Suppressor macrophage treated with lipopolysaccharide for 4 hours (primary cell): Measurements from ENCODE around the gene GALNTL6.

Source experiments
- DNase-seq: peaks from one replicate; pipeline ENCODE4 v3.0.0-alpha.2; 2020

Gene GALNTL6

GRCh38 chr4:172127168-172127567 lies 314.0 kb downstream of the GALNTL6 start:
- DNase-seq, result no peak

- no peak for DNase-seq
Observed at GRCh38 chr4:172129593-172129992, 316.4 kb downstream of the GALNTL6 start.

- no peak for DNase-seq
Observed at GRCh38 chr4:172134521-172134920, 321.3 kb downstream of the GALNTL6 start.

GRCh38 chr4:172141025-172141424 lies 327.8 kb downstream of the GALNTL6 start:
- DNase-seq, result no peak

GRCh38 chr4:172142281-172142741 lies 329.1 kb downstream of the GALNTL6 start:
- DNase-seq, result no peak

- no peak for DNase-seq
Observed at GRCh38 chr4:172143605-172144314, 330.6 kb downstream of the GALNTL6 start.

DNA sequence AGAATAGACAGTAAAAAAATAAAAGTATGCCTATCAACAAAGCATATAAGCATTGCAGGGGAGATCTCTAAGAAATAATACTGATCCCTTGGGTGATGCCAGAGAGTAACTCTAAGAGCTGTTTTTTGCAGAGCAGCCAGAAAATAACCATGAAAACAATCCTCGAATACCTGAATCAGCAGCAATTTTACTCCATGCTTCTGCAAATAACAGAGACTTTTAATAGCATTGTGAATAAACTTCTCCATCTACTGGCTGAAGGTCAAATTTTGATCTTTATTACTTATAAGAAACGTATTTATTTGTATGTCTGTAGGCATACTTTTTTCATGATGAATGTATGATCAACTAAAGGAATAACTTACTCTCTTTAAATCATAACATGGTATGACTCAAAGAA lies 334.5 kb downstream of the GALNTL6 start:
- DNase-seq, result no peak

GRCh38 chr4:172149329-172149728 lies 336.1 kb downstream of the GALNTL6 start:
- DNase-seq, result no peak

GRCh38 chr4:172152284-172152683 lies 339.1 kb downstream of the GALNTL6 start:
- no peak for DNase-seq

DNA sequence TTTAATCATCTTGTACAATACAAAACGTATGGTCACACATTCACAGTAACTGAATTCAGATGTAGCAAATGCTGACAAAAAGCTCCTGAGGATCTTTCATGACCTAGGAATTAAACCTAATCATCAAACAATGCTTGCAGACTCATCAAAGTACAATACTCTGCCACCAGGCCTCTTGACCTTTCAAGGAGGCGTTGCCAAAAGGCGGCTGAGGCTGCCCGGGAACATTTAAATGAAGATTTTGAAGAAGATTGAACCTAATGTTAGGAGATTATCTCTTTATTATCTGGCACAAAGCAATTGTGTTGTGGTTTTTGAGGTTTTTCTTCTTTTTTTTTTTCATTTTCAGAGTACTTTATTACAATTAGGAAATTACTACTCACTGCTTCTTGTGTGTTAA lies 340.5 kb downstream of the GALNTL6 start:
- DNase-seq, result no peak

DNA sequence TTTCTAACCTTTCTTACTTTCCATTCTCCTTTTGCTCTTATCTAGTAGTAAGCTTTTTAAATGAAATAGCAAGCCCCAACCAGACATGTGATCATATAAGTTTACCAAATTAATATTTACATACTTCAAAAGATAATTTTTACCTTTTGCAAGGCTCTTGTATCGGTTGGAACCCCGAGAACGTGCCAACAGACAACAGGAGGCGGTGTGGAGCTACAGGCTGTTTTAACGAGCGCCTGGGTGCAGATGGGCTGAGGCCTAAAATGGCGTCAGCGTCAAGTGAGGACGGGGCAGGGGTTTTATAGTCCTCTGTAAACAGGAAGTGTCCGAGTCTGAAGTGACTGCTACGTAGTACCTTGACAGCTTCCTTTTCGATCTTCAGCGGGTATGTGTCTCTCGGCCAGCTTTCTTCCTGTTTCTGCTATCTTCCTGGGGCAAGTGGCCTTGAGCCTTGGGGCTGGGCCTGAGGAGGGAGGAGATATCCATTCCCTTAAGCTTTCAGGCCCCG lies 342.7 kb downstream of the GALNTL6 start:
- DNase-seq, result no peak

- DNase-seq, result no peak
Observed at GRCh38 chr4:172157946-172158345, 344.7 kb downstream of the GALNTL6 start.

DNA sequence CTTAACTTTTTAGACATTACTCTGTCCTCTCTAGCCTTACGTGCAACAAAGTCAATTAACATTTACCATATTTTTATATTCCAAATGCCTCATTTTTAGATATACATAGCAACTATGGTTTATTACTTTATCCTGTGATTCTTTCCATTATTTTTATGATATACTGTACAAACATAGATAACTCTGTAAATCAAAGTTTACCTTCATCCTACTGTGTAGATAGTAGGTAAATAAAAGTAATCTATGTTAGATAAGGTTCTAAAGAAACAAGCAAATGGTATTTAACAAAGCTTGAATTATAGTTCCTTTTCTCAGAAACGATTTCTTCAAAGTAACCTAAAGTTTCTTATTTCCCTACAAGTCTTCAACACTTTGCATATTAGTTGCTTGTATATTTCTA lies 350.0 kb downstream of the GALNTL6 start:
- DNase-seq, result no peak

DNA sequence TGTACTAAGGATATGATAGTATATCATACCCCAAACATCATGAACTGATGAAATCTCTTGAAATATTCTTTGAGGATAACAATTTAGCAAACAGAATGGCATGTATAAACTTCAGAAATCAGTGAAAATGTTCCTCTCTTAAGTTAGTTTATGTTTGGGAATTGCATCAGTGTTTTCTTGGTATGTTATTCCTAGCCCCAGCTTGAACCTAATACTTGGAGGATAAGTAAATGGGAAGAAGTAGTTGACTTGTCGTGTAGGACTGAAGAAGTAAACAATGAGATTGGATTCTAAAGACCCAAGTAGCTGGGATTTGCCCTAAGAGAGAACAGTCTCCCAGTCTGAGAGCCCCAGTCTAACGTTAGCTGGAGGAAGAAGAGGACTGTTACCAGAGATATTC lies 355.7 kb downstream of the GALNTL6 start:
- no peak for DNase-seq

DNA sequence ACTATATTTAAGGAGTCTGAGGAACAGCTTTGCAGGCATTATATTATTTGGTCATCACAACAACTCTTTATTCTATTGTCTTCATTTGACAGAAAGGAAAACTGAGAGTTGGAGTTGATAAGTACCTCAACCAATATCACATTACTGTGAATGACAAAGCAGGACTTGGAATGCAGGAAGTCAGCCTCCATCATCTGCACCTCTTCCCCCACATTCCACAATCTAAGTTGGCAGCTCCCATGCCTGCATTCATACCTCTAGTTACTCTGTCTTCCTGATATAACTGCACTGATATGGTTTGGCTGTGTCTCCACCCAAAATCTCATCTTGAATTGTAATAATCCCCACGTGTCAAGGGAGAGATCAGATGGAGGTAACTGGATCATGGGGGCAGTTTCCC lies 356.7 kb downstream of the GALNTL6 start:
- DNase-seq, result no peak

DNA sequence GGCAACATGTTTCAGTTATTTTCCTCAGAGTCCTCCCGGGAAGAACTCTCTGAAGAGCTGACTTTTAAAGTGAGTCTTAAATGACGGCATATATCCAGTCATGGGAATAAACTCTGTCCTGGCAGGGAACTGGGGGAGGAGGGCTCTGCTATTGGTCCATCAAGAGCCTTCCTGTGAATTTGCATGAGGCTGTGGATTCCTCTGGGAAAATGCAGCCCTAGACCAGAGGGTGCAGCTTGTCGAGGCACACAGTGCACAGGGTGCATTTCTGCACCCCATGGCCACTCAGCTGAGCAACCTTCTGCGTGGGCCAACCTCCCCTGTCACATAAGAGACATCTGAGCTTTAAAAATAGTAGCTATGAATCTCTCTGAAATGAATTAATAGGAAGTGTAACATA lies 360.0 kb downstream of the GALNTL6 start:
- DNase-seq, result no peak

- no peak for DNase-seq
Observed at GRCh38 chr4:172177382-172177781, 364.2 kb downstream of the GALNTL6 start.

DNA sequence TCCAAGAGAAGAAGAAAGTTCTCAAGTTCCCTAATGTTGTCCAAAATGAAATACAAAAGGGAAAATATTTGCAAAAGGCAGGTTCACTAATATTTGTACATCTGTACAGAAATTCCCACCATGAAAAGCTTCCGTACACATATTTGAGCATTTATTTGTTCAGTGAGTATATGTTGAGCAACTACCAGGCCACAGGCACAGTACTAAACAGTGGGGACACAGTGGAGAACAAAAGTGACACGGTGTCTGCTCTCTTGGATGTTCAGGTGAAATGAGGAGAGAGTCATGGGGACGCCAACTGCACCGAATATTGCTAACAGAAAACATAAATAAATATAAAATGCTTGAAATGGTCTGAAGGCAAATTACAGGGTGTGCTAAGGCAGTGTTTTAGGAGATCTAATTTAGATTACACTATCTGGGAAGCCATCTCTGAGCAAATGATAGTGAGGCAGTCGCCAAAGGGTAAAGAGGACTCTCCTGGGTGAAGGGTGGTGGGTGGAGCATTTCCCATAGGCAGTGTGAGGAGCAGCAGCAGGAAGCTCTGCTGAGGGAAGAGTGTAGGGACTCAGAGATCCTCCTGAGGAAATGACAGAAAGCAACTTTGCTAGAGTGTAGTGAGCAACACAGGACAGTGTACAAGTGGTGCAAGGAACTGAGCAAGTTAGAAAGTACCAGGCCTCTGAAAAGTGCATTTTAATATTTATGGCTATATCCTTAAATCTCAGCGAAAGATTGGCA lies 375.2 kb downstream of the GALNTL6 start:
- no peak for DNase-seq

DNA sequence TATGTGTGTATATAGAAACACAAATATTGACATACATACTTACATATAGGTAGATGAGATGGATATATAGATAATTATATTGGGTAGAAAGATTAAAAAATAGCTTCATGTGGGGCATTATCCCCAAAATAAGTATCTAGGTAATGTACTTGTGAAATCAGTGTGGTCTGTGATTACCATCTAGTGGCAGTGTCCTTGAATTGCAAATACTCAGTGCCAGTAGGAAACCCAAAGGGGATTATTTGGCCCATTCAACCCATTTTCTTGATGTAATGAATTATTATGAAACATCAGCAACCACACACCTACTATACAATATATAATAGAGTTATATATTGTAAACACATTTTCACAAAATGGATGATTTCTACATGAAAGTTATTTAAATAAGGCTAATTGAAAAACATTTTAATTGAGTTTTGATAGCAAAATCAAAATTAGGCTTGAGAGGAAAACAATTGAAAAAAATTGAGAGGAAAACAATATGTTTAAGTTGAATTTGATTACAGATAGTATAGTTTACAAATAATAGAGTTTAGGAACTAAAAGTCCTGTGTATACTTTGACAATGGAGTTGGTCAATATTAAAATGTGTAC lies 389.4 kb downstream of the GALNTL6 start:
- peak; percentile 26 for DNase-seq

GRCh38 chr4:172207258-172207657 lies 394.1 kb downstream of the GALNTL6 start:
- DNase-seq, result peak; percentile 51

DNA sequence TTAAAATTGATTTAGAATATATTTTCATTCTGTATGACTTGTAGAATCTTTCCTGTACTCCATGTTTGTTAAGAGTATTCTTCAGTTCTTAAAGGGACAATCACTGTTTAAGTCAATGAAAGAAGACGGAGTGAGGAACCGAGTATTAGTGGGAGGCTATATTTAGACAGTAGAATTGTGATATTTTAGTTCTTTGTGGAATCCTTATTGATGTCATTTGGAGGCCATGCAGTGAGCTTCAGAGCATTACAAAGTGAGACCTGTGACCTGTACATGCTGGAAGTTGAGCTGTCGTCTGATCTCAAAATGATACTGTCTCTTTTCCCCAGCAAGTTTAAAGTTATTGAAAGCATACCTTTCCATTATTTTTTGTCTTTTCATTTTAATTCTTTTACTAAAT lies 394.7 kb downstream of the GALNTL6 start:
- DNase-seq, result peak; percentile 39

GRCh38 chr4:172220679-172221078 lies 407.5 kb downstream of the GALNTL6 start:
- no peak for DNase-seq

- DNase-seq, result no peak
Observed at GRCh38 chr4:172225457-172225856, 412.3 kb downstream of the GALNTL6 start.

GRCh38 chr4:172232966-172233365 lies 419.8 kb downstream of the GALNTL6 start:
- no peak for DNase-seq
